ENCODE results near the gene SIM2. TPM values are rescaled to one million over a fixed set of nuclear protein-coding genes. Genes with fewer than 3 reads are reported as not detected.

SIM2 gene
- total RNA-seq, 4 donors from 2014 or later, result 1.00 to 9.3 (median 4.1) TPM

DNA sequence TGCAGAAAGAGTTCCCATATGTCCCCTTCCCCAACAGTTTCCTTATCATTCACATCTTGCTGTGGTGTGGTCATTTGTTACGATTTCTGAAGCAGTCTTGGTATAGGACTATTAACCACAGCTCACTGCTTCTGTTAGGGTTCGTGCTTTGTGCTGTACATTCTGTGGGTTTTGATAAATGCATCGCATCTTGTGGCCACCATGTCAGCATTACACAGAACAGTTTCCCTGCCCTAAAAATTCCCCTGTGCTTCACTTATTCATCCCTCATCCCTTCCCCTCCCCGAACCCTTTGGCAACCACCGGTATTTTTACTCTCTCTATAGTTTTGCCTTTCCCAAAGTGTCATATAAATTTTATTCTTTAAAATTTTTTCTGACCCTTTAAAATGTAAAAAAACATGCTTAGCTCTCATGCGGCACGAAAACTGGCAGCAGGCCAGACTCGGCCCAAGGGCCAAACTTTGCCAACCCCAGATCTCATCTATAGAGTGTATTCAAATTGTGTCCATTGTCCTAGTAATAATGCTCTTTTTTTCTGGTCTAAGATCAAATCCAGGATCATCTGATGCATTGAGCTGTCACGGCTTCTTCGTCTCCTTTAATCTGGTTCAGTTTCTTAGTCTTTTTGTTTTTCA is 78.2 kb downstream of the SIM2 start:
- intact Hi-C loops (cut with DNase I; ENCODE audit: low total_unique reads), result loop anchor here (5.0 kb wide), 1 partner anchor 60 kb away; no protein-coding TSS in a partner anchor
- in situ Hi-C loops (cut with MboI; ENCODE audit: low sequenced_read_pairs in 4 of 4), result no loop called here
- Histone ChIP-seq H3K27ac (no peak overlapping the region), H3K4me1 (peaks cover 4 to 7% of the 10 kb centered on the region in 2 donors), H3K36me3 (no peaks in the 10 kb centered on the region), H3K27me3 (no peaks in the 10 kb centered on the region), H3K4me3 (no peak overlapping the region), H3K9me3 (no peaks in the 10 kb centered on the region)
- DNase-seq (no peak), ATAC-seq (no peak)
- no peak for TF ChIP-seq POLR2A (IDR thresholded peaks at IDR 0.05)
- TF ChIP-seq, protein P1, sequence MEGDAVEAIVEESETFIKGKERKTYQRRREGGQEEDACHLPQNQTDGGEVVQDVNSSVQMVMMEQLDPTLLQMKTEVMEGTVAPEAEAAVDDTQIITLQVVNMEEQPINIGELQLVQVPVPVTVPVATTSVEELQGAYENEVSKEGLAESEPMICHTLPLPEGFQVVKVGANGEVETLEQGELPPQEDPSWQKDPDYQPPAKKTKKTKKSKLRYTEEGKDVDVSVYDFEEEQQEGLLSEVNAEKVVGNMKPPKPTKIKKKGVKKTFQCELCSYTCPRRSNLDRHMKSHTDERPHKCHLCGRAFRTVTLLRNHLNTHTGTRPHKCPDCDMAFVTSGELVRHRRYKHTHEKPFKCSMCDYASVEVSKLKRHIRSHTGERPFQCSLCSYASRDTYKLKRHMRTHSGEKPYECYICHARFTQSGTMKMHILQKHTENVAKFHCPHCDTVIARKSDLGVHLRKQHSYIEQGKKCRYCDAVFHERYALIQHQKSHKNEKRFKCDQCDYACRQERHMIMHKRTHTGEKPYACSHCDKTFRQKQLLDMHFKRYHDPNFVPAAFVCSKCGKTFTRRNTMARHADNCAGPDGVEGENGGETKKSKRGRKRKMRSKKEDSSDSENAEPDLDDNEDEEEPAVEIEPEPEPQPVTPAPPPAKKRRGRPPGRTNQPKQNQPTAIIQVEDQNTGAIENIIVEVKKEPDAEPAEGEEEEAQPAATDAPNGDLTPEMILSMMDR (IDR thresholded peaks at IDR 0.05 in 4 of 5, conservative IDR thresholded peaks at IDR 0.05 in 1 of 5), result no peak

DNA sequence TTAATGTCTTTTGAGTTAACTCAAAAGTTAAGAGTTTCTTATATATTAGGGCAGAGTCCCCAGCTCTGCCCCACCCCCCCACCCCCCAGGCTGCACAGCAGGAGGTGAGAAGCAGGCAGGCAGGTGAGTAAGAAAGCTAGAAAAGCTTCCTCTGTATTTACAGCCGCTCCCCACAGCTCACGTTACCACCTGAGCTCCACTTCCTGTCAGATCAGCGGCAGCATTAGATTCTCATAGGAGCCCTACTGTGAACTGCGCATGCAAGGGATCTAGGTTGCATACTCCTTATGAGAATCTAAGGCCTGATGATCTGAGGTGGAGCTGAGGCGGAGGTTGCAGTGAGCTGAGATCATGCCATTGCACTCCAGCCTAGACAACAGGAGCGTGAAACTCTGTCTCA is 81.9 kb downstream of the SIM2 start:
- DNase-seq (no peak), ATAC-seq (no peak)
- Histone ChIP-seq H3K4me1 (no peaks in the 10 kb centered on the region), H3K27me3 (no peaks in the 10 kb centered on the region), H3K27ac (no peak overlapping the region), H3K4me3 (no peak overlapping the region), H3K9me3 (no peaks in the 10 kb centered on the region), H3K36me3 (no peaks in the 10 kb centered on the region)
- intact Hi-C loops (cut with DNase I; ENCODE audit: low total_unique reads) (no loop called here), in situ Hi-C loops (cut with MboI; ENCODE audit: low sequenced_read_pairs in 4 of 4) (no loop called here)
- TF ChIP-seq, protein P1 (IDR thresholded peaks at IDR 0.05 in 4 of 5, conservative IDR thresholded peaks at IDR 0.05 in 1 of 5), result no peak
- TF ChIP-seq POLR2A (IDR thresholded peaks at IDR 0.05), result no peak

DNA sequence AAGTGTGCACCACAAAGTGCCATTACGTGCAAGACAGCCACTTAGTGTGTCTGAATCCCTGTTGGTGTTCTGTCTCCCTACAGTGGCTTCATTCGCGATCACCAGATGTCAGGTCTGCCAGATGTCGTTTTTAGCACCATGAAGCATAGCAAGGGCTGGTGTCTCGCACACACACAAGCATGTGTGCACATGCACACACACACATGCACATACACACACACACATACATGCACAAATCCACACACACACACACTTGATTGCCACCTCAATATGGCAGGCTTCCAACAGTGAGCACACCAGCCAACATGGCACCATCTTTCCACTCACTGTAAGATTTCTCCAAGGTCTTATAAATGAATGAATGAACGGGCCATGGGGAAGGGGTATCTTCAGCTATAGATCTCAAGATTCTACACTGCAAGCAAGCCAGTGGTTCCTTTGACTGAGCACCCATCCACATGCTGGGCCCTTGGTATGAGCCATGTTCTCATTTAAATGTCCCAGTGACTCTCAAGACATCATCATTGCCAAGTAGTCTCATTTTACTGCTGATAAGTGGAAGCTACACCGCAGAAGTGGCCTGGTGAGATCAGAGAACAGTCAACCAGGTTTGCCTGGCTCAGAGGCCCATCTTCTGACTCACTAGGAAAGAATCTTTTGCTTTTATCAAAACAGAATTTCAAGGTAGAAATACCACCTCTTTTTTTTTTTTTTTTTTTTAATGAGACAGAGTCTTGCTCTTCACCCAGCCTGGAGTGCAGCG is 84.9 kb downstream of the SIM2 start:
- H3K9me3 ChIP-seq, result no peaks in the 10 kb centered on the region
- no peaks in the 10 kb centered on the region for H3K36me3 ChIP-seq
- no peaks in the 10 kb centered on the region for H3K27me3 ChIP-seq
- H3K4me3 ChIP-seq, result no peak overlapping the region
- H3K4me1 ChIP-seq, result no peaks in the 10 kb centered on the region
- no peak for TF ChIP-seq POLR2A (IDR thresholded peaks at IDR 0.05)
- TF ChIP-seq, protein P1 (IDR thresholded peaks at IDR 0.05 in 4 of 5, conservative IDR thresholded peaks at IDR 0.05 in 1 of 5), result no peak
- in situ Hi-C loops (cut with MboI; ENCODE audit: low sequenced_read_pairs in 4 of 4), result no loop called here
- H3K27ac ChIP-seq, result no peak overlapping the region
- ATAC-seq (no peak), DNase-seq (no peak)
- intact Hi-C loops (cut with DNase I; ENCODE audit: low total_unique reads), result no loop called here

DNA sequence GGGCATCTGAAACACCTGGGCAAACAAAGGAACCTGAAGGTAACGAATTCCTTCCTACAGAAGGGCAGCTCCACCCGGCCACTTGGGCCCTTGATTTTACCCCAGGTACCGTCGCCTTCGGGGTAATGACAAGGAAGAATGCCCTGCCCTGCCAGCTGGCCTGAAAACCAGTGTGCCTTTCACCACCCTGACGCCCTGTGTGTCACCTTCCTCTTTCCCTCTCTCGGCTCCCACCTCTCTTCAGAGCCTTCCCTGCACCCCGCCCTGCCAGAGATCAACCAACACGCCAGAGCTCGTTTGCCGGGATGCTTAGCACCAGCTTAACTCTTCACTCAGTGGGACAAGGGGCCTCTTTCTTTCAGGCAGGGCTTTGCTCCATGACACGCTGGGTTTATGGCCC is 86.0 kb downstream of the SIM2 start:
- Histone ChIP-seq H3K4me3 (no peak overlapping the region), H3K27me3 (no peaks in the 10 kb centered on the region), H3K4me1 (no peaks in the 10 kb centered on the region), H3K36me3 (no peaks in the 10 kb centered on the region), H3K9me3 (no peaks in the 10 kb centered on the region), H3K27ac (no peak overlapping the region)
- no peak for TF ChIP-seq POLR2A (IDR thresholded peaks at IDR 0.05)
- TF ChIP-seq, protein P1 (IDR thresholded peaks at IDR 0.05 in 4 of 5, conservative IDR thresholded peaks at IDR 0.05 in 1 of 5), result no peak
- intact Hi-C loops (cut with DNase I; ENCODE audit: low total_unique reads), result no loop called here
- in situ Hi-C loops (cut with MboI; ENCODE audit: low sequenced_read_pairs in 4 of 4), result no loop called here
- no peak for DNase-seq
- no peak for ATAC-seq
